ENCODE data around the gene OCA2.

DNA sequence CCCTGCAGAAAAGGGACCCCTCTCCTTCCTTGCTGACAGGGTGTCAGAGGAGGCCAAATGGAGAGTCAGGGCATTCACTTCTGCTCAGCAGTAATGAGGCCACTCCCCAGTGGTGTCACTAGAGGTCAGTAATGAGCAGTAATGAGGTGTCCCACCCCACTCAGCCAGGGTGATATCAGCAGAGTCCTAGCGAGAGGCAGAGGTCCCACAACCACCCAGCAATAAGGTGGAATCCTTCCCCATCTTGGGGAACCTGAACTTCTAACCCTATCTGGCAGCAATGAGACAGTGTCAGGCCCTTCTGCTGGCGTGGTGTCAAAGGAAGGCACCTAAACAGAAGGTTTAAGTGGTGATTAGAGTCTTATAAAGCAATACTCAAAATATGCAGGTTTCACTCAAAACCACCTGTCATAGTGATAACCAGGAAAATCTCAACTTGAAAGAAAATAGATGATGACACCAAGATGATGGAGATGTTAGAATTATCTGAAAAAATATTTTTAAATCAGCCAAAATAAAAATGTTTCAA lies 12.9 kb downstream of the OCA2 start:
- no peak for TF ChIP-seq YY1 (IDR thresholded peaks at IDR 0.05; ENCODE audit: insufficient read depth, insufficient read length)
- no peak for TF ChIP-seq ZNF274 (IDR thresholded peaks at IDR 0.05; ENCODE audit: low read depth, low read length)

Measured in NT2/D1 (cell line).